Activated gamma-delta T cell treated with Interleukin-2 at 50 U/mL for 16 hours (primary cell): ENCODE data around the gene NELL1.
"Not testable (repeated sequence)": the region's sequence is repeated elsewhere in the genome, so short reads cannot be mapped to it uniquely, and the experiment has no call there.

Source experiments
- DNase-seq: peaks from one replicate; pipeline ENCODE4 v3.0.0-alpha.2; 2020

NELL1 gene

DNA sequence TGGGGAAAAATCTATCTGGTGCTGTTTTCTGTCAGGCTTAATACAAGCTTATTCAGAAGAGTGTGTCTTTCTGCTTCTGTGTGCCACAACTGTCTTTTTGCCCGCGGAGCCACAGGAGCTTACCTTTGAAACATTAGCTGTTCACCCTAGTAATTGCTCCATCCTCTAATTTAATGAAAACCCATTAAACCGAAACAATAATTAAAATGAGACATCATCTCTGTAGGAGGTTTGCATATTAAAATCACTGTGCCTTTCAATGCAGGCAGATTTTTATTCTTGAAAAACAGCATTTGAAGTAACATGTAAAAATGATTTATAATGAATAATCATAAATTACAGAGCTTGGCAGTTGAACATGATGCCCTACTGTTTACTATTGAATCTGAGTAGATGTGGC, 102.3 kb downstream of the NELL1 start:
- DNase-seq, result no peak

DNA sequence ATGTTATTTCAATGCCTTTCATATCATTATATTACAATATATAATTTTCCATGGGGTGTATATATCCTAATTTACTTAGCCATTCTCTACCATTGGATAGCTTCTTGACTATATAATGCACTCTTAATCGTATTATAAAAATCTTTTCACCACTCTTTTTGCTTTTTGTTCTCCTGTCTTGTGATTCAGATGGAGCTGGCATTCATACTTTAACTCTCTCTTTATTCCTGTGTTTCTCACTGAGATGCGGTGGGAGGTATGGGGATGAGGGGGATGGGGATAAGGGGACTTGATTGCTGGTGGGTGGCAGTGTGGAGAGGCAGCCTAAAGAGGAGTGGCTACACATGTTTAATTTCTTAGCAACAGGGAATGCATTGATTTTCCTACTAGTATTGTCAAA, 105.9 kb downstream of the NELL1 start:
- DNase-seq, result no peak

DNA sequence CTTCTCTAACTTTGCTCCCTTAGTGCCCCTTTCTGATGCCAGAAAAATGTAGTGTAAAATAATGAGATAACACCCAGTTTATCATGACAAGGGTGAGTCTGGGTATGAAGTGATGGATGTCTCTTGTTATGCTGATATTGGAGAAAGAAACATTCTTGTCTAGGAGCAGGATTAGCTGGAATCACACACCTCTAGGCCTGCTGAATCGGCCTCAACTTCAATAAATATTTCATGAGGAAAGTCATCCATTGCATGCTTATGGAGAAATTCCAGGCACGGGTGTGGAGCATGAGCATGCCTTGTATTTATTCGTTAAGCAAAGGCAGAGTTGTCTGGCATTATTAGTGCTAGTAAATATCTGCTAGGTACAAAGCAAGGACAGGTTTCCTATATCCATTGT, 113.4 kb downstream of the NELL1 start:
- DNase-seq, result no peak

DNA sequence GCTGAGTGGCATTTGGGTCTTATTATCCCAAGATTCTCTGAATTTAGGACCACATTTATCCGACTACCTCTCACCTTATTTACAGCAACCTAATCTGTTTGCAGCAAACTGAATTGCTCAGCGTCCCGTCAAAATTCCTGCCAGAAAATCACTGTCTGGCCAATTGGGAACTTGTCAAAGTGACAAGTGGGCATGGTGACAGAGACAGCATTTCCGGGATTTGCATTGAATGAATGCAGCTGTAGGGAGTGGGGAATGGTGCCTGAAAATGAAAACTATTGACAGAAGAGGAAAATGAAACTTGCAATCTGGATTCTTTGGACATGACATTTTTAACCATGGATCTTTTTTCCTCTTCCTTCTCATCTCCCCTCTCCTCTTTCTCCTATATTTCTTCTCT, 113.8 kb downstream of the NELL1 start:
- no peak for DNase-seq

DNA sequence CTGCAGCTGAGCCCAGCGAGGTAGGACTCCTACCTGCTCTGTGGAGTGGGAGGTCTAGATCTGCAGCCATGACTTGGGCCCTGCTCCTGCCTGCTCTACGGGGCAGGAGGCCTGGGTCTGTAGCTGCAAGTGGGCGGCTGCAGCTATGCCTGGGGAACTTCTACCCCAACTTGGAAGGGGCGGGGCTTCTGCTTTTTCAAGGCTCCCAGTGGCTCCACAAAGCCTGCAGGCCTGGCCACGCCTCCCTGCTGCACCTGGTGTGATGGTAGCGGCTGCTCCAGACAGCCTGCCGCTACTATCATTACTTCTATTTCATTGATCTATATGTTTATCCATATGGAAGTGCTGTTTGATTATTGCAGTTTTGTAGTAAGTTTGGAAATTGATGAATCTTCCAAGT, 121.2 kb downstream of the NELL1 start:
- no peak for DNase-seq

DNA sequence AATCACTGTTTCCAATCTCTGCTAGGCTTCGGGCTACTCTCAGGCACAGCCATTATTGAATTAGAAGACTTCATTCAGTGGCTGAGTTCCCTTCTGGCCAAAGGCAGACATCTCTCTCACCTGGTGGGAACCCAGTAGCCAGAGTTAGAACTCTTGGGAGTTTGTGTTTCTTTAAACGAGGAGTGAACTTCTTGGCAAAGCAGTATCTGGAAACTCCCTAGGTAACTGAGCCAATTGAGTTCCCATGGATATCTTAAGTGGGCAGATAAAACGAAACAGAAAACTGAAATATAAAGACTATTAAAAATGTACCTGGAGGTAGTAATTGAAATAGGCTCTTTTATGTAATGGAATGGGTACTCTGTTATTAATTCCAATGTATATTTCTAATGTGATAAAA, 125.6 kb downstream of the NELL1 start:
- no peak for DNase-seq

DNA sequence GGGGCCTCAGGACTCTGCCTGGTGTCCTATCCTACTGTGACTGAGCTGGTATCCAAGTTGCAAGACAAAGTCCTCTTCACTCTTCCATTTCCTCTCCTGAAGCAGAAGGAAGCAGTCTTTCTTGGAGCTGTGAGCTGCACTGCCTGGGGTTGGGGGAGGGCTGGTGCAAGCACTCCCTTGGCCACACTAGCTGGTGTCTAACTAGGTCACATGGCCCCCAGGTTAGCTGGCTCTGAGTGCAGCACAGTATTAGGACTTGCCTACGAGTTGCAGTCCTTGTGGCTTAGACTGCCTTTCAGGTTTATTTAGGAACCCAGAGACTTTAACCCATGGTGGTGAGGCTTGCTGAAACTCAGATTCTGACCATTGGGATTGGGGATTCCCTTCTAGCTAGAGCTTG, 138.9 kb downstream of the NELL1 start:
- no peak for DNase-seq

DNA sequence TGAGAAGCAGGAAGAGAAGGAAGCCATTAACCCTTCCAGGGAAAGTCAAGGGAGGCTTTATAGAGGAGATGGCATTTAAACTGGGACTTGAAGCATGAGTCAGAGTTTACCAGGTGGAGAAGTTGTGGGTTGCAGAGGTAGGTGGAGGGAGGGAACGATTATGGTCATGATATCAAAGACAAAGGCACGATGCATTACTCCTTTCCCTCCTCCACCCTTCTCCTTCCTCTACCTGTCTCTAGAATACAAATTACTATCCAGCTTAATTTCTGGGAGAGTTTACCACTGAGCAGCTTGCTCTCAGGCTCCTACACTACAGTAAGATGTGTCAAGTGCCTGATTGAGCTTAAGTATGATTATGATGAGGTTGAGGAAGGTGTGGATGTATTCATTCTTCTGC, 151.7 kb downstream of the NELL1 start:
- DNase-seq, result no peak

DNA sequence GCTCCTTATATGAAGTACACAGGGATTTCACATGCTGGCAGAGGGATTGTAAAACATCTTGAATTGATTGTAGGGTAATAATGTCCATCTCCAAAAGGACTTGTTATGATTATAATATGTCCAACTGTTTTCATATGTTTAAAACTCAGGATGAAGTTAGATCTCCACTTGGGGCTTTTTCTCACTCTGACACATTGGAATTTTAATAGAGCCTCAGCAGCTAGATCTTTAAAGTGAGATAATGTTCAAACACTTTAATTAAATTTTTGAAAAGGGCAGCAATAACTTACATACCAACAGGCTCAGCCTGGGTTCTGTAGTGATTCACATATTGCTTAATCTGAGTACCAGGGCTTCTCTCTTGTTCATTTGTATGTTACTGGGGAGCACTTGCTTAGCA, 152.1 kb downstream of the NELL1 start:
- DNase-seq, result no peak

DNA sequence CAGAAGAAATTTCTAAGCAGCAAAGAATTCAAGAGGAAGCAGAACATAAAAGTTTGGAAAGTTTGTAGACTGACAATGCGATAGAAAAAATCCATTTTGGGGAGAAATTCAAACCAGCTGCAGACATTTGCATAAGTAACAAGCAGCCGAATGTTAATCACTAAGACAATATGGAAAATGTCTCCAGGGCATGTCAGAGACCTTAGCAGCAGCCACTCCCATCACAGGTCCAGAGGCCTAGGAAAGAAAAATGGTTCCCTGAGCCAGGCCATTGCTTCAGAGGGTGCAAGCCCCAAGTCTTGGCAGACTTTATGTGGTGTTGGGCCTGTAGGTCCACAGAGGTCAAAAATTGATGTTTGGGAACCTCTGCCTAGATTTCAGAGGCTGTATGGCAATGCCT, 155.4 kb downstream of the NELL1 start:
- DNase-seq, result no peak

DNA sequence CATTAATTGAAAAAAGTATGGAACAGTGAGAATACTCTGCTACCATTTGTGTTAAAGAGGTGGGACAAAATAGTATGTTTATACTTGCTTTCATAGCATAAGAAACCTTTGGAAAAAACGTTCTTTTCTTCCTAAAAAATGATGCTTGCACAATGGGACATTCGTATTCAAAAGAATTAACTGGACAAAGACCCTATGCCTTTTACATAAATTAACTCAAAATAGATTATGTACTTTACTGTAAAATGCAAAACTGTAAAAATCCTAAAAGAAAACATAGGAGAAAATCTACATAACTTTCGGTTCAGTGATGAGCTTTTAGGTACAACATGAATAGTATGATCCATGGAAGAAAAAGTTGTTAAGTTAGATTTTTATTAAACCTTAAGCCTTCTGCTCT, 166.2 kb downstream of the NELL1 start:
- no peak for DNase-seq

DNA sequence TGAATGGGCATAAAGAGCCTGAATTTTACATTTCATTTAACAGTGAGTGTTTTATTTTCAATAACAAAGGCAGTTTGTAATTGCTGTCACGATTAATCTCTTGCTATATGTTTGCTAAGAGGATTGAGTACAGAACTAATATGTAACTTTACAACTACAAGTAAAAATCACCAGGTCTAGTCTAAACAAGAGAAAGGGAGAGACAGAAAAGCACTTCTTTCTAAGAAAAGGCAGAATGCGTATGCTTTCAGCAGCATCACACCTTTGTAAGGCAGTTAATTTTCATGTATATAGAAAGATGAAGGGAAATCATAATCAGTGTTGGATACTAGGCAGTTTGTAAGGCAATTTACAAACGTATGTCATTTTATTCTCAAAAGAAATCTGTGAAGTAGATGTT, 169.8 kb downstream of the NELL1 start:
- DNase-seq, result no peak

DNA sequence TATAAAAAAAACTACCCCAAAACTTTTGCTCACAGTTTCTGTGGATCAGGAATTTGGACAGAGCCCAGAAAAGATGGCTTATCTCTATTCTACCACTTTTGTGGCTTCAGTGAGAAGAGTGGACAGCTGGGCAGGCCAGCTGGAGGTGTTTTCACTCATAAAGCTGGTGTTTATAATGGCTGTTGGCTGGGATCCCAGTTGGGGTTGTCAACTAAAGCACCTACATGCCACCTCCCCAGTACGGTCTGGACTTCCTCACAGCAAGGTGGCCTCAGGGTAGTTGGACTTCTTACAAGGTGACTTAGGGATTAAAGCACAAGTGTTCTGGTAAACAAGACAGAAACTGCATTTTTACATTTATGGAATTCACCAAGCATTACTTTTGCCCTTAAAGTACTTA, 171.0 kb downstream of the NELL1 start:
- DNase-seq, result no peak

DNA sequence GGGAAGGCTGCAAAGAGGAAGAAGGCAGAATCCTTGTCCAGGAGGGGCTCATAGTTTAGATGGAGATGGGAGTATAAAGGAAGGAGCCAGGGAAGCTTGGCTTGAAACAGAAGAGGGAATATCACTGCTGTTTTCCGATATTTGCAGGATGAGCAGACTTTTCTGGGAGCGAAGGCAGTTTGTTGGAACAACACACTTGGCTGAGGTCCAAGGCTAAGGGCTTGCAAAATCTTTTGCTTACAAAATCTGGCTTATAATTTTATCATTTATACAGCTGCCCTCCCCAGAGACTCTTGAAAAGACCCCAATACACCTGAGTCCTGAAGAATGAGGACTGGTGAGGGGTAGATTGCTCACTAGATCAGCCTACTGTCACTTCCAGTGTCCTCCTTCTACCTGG, 174.8 kb downstream of the NELL1 start:
- no peak for DNase-seq

DNA sequence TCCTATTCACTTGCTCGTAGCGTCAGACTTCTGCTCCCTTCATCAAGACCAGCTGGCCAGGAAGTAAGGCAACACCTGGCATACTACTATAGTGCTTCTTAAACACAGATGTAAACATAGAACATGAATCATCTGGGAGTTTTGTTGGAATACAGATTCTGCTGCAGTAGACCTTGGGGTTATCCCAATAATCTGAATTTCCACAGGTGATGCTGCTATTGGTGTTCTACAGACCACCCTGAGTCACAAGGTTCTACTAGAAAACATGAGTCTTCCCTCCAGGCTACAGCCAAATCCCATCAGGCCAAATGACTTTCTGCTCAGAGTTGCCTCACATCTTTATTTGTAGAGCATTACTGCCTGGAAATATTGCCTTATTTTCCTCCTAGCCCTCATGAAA, 175.2 kb downstream of the NELL1 start:
- no peak for DNase-seq

DNA sequence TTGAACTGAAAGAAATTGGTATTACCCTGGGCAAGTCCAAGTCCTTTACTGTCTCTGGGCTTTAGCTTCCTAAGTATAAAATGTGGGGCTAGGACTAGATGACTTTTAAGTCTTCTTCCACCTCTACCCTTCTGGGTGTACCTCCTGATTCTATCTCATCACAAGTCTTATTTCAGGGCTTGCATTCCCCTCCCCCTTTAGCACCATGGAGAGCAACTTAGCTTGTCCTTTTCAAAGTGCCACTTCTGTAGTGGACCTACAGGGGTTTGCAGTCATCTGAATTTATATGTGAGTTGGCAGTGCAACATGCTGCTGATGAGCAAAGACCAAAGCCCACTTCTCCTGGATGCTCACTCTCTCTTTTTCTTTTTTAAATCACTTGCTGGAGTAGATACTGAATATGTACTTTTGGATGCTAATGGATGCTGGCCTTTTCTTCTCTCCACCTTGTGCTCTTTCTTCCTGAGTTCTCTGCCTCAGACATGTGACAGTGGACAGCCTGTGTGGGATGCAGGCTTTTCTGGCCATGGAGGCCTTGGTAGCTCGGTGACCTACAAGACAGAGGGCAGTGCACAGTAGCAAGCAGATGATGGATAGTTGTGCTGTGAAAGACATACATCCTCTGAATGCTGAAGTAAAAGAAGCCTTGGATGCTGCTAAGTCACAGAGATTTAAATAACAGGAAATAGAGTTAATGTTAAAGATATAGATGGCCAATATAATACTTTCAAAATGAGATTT, 185.0 kb downstream of the NELL1 start:
- no peak for DNase-seq

DNA sequence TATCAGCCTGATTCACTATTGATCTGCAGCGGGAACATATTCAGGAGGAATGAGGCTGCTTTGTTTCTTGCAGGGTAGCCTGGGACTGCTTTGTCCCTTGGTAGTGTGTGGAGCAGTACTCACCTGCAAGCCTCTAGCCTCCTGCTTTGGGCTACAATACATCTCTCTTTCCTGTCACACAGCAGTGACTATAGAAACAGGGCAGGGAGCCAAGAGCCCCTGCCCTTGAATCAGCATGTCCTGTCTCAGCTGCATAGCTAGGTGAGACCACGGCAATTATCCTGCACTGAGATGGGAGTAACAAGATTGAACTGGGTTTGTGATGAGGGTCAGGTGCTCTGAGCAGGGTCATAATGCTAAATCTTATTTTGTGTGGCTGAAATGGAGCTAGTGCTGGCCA, 191.9 kb downstream of the NELL1 start:
- no peak for DNase-seq

DNA sequence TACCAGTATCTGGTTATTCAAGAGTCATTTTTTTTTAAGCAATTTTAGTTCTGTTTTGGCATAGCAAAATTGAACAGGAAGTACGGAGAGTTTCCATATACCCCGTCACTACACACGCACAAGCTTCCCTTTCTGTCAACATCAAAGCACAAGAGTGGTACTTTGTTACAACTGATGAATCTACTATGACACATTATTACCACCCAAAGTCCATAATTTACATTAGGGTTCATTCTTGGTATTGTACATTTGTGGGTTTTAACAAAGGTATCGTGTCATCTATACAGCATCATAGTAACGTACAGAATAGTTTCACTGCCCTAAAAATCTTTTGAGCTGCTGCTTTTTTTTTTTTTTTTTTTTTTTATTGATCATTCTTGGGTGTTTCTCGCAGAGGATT, 192.9 kb downstream of the NELL1 start:
- not testable (repeated sequence) for DNase-seq

DNA sequence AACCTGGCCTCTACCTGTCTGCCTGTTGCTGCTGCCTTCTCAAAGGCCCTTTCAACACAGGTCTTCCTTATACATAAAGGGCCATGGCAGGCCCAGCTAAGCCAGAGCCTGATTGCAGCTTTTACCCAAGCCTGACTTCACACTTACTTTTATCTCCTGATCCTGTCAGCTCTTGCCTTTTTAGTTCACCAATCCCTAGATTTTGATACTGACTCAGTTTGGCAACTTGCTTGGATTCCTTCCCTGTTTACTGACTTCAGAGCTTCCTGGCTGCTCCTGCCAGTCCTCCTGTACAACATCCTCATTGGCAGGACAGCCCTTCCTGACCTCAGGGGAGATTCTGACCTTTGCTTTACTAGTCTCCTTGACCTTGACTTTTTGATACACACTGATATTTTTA, 195.2 kb downstream of the NELL1 start:
- no peak for DNase-seq

DNA sequence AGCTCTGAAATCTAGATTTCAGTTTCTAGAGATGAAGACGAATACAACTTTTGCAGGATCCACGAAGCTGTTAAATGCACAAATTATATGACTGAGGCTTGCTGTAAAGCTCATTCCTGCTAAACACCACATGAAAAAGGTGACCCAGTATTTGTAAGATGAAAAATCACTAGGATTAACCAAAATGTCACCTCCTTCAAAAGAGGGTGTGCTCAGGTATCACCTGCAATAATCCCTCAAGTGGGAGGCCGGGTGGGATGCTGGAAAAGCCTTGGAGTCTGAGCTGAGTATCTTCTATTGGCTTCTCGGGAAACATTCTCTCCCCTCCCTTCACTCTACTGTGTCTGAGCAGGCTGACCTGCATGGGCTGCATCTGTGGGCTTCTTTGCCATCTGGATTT, 195.8 kb downstream of the NELL1 start:
- DNase-seq, result no peak

DNA sequence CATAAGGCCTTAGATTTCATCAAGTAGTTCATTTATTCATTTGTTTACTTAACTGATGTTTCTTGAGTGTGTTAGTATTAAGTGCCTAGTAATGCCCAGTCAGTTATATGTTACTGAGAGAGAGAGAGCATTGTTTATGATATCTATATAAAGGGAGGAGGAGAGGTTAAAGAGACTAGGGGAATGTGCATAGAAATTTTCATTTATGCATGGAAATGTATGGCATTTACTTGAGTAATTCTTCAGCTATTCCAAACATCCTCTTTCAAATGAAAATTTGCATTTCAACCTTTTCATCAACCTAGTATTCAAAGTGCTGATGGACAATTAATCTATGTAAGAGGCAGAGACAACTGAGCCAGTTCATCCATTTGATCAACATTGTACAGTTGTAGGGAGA, 199.7 kb downstream of the NELL1 start:
- DNase-seq, result no peak

DNA sequence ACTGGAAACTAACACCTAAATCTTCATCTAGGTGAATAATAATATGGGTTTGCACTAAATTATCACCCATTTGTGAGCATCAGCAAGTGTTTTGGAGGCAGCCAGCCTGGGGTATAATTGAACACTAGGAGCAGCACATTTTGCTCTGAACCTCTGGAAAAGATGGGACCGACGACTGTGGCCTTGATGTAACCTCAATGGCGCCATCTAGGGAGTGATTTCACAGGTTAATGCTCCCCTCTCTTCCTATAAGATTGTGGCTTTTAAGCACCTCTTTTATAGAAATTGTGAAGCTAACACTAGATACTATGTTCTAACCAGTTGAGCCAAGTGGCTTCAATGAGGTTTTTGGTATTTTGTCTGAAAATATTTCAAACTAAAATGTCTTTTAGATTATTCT, 203.7 kb downstream of the NELL1 start:
- DNase-seq, result no peak

DNA sequence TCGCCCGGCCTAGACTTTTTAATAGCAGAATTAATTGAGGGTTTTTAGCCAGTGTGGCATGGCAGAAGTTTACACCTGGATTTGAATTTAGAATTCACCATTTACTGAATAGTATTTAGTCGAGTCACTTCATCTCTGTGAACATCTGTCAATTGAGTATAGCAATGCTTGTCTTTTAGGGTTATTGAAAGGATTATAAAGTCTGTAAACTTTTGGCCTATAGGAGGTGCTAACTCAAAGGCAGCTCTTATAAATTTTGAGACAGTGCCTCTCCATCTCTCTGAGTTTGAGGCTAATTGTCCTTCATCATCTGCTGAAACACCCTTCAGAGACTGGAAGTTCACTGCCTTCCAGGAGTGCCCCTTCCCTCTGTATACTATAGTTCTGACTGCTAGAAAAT, 205.0 kb downstream of the NELL1 start:
- DNase-seq, result no peak

DNA sequence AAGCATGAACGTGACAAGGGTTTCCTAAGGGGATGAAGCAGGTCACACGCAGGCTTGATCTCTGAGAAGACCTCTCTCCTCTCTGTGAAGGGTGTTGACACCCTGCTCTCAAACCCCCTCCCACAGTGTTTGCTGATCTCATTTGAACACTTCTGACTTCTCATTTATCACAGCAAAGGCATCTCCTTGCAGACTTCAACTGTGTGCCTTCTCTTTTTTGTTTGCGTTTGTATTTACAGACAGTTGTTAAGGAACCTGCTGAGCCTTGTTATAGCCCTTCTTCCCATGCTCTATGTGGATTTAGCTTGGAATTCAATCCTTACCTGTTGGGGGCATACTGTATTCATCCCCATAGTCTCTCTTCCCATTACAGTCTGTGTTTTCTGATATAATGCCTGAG, 206.5 kb downstream of the NELL1 start:
- no peak for DNase-seq

DNA sequence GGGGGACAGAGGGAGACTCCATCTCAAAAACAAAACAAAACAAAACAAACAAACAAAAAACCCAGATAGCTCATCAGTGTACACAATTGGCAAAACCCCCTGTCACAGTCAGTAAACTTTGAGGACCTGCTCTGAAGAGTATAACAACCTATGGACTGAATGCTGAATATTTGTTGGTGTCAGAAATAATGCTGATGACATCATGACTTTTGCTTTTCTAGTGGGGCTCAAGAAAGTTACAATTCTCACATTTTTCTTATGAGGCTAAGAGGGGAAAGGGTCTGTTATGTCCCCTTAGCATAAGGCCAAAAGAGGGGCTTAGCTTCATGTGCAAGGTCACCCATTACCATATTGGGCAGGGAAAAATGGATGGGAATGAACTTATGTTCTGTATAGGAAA, 207.4 kb downstream of the NELL1 start:
- no peak for DNase-seq

DNA sequence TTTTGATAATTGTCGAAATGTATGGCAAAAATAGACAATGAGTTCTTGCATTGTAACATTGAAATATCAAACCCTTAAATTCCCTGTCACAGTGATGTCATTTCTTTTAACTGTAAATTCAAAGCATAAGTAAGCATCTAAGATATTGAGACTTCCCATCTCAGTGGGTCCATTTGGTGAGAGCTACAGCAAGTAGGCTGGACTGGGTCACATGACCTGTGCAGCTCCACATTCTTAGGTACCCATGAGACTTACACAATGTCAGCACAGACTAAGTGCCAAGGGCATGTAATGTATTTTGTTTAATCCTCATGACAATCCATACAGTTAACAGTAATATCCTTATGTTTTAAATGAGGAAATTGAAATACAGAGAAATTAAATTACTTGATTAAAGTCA, 210.7 kb downstream of the NELL1 start:
- DNase-seq, result no peak
